Spleen (tissue), 7 donors: ENCODE measurements around the gene ST3GAL2.

Experiments used
- POLR2A ChIP-seq, 3 donors: fragments of 450-650 bp; IDR thresholded peaks; one replicate each; pipeline ENCODE4 v1.5.1; 2017; ENCODE audit warnings: antibody characterized with exemption in 3 of 3, mild to moderate bottlenecking in 1 of 3
- TF ChIP-seq, protein P1 (sequence below), 11 experiments: fragments of 200-600 bp in 7 of 11; fragments of 450-650 bp in 4 of 11; sonication (generic) in 4 of 11; IDR thresholded peaks in 8 of 11; conservative IDR thresholded peaks in 3 of 11; 1 replicate in 7 of 11; 2 replicates in 4 of 11; pipeline versions ENCODE4 v1.4.0 to v1.8.0; 2016 to 2021; ENCODE audit warnings: antibody characterized with exemption in 11 of 11, inconsistent platforms in 4 of 11, mild to moderate bottlenecking in 1 of 11
- donor health status: DM: no; HTN: no; CAD: no; lungs with moderate emphysema.
- donor health status: DM: no; HTN: no; CAD: no.
- donor health status: DM: no; HTN: no; CAD: no.

DNA sequence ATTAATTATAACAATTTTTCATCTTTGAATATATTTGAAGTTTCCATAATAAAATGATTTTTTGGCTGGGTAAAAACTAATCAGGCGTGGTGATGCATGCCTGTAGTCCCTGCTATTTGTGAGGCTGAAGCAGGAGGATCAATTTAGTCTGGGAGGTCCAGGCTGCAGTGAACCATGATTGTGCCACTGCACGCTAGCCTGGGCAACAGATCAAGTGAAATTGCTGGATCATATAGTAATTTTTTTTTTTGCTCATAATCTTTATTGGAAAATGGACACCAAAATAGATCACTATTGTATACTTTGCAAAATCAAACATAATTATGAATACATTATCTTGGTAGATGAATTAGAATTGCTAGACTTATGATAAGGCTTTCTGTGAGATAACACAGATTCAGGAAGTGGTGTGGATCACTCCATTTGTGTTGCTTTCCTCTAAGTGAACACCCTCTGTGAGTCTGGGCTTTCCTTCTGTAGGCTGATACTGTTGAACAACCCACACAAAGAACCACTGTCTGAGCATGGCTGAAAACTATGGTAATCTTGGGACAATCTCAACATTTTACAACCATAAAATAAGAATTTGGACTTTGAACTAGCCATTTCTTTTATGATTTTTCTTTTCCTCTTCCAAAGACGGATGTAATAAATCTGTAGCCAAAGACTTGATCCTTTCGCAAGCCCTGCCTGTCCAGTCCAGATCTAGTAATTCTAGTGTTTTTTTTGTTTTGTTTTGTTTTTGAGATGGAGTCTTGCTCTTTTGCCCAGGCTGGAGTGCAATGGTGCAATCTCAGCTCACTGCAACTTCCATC is 5.6 kb upstream of the ST3GAL2 start:
- TF ChIP-seq, protein P1, sequence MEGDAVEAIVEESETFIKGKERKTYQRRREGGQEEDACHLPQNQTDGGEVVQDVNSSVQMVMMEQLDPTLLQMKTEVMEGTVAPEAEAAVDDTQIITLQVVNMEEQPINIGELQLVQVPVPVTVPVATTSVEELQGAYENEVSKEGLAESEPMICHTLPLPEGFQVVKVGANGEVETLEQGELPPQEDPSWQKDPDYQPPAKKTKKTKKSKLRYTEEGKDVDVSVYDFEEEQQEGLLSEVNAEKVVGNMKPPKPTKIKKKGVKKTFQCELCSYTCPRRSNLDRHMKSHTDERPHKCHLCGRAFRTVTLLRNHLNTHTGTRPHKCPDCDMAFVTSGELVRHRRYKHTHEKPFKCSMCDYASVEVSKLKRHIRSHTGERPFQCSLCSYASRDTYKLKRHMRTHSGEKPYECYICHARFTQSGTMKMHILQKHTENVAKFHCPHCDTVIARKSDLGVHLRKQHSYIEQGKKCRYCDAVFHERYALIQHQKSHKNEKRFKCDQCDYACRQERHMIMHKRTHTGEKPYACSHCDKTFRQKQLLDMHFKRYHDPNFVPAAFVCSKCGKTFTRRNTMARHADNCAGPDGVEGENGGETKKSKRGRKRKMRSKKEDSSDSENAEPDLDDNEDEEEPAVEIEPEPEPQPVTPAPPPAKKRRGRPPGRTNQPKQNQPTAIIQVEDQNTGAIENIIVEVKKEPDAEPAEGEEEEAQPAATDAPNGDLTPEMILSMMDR (IDR thresholded peaks at IDR 0.05 in 8 of 11, conservative IDR thresholded peaks at IDR 0.05 in 3 of 11) = no peak
- no peak for TF ChIP-seq POLR2A (IDR thresholded peaks at IDR 0.05)
